Activated naive CD8-positive, alpha-beta T cell treated with anti-CD3 and anti-CD28 coated beads, Interleukin-2, amount 10 ng/mL, durations not matched to agents 7 days and 5 days (primary cell): ENCODE measurements around the gene ROBO1. TPM values are rescaled to one million over a fixed set of nuclear protein-coding genes. Genes with fewer than 3 reads are reported as not detected.

Experiments used
- ATAC-seq: fragments of 150-1000 bp; cut with Tn5 transposase; one replicate; pipeline ENCODE4 v1.10.0; 2021; ENCODE audit warnings: low read depth, moderate library complexity
- POLR2A ChIA-PET: fragments of 350-600 bp; sonication (Branson Sonifier 250); formaldehyde crosslinking; loops from one replicate; lab custom pipeline; 2021; ENCODE audit warnings: antibody characterized with exemption; lab: Charles Lee
- DNase-seq: peaks from one replicate; pipeline ENCODE4 v3.0.0; 2021
- H3K27ac Mint-ChIP-seq: one replicate; pipeline ENCODE4 v1.8.0; 2022; ENCODE audit warnings: mild to moderate bottlenecking, mixed read lengths
- H3K27me3 Mint-ChIP-seq: one replicate; pipeline ENCODE4 v1.8.0; 2022; ENCODE audit warnings: mild to moderate bottlenecking, moderate library complexity, mixed read lengths
- H3K36me3 Mint-ChIP-seq: one replicate; pipeline ENCODE4 v1.8.0; 2021; ENCODE audit warnings: mild to moderate bottlenecking, mixed read lengths
- H3K4me1 Mint-ChIP-seq: one replicate; pipeline ENCODE4 v1.8.0; 2021; ENCODE audit warnings: mixed read lengths
- H3K4me3 Mint-ChIP-seq: one replicate; pipeline ENCODE4 v1.8.0; 2022; ENCODE audit warnings: mild to moderate bottlenecking, moderate library complexity, mixed read lengths
- H3K9me3 Mint-ChIP-seq: one replicate; pipeline ENCODE4 v1.8.0; 2021; ENCODE audit warnings: mixed read lengths
- total RNA-seq, 2 experiments: library from RNA; stranded (reverse); gene quantifications; one replicate each; pipeline ENCODE4 v1.2.3, GENCODE V29; 2021

Gene ROBO1
- total RNA-seq, 2 experiments from 2014 or later = 5.3 to 5.4 TPM

GRCh38 chr3:79751703-79752102 lies 16.1 kb downstream of the ROBO1 start:
- Mint-ChIP-seq H3K4me3 (no peak overlapping the region), H3K4me1 (no peaks in the 10 kb centered on the region), H3K27ac (no peak overlapping the region), H3K36me3 (no peaks in the 10 kb centered on the region), H3K9me3 (peaks cover 6% of the 10 kb centered on the region), H3K27me3 (no peaks in the 10 kb centered on the region)
- POLR2A ChIA-PET = no interaction called here
- DNase-seq = no peak
- no peak for ATAC-seq

GRCh38 chr3:79737530-79737929 lies 30.3 kb downstream of the ROBO1 start:
- no peaks in the 10 kb centered on the region for H3K36me3 Mint-ChIP-seq
- H3K4me3 Mint-ChIP-seq = no peak overlapping the region
- no peaks in the 10 kb centered on the region for H3K4me1 Mint-ChIP-seq
- peaks cover 1% of the 10 kb centered on the region for H3K9me3 Mint-ChIP-seq
- POLR2A ChIA-PET = no interaction called here
- H3K27me3 Mint-ChIP-seq = no peaks in the 10 kb centered on the region
- no peak overlapping the region for H3K27ac Mint-ChIP-seq
- ATAC-seq (no peak), DNase-seq (no peak)

- DNase-seq (no peak), ATAC-seq (no peak)
- Mint-ChIP-seq H3K36me3 (no peaks in the 10 kb centered on the region), H3K4me1 (no peaks in the 10 kb centered on the region), H3K9me3 (no peaks in the 10 kb centered on the region), H3K4me3 (no peak overlapping the region), H3K27ac (no peak overlapping the region), H3K27me3 (no peaks in the 10 kb centered on the region)
- POLR2A ChIA-PET = no interaction called here
Measured at GRCh38 chr3:79729096-79729495, 38.7 kb downstream of the ROBO1 start.

- ATAC-seq (no peak), DNase-seq (no peak)
- Mint-ChIP-seq H3K4me3 (no peak overlapping the region), H3K27ac (no peak overlapping the region), H3K4me1 (no peaks in the 10 kb centered on the region), H3K36me3 (no peaks in the 10 kb centered on the region), H3K9me3 (no peaks in the 10 kb centered on the region), H3K27me3 (no peaks in the 10 kb centered on the region)
- POLR2A ChIA-PET = no interaction called here
Measured at GRCh38 chr3:79726786-79727185, 41.0 kb downstream of the ROBO1 start.

GRCh38 chr3:79724206-79724605 lies 43.6 kb downstream of the ROBO1 start:
- H3K9me3 Mint-ChIP-seq = peaks cover 1% of the 10 kb centered on the region
- ATAC-seq (no peak), DNase-seq (no peak)
- POLR2A ChIA-PET = no interaction called here
- H3K36me3 Mint-ChIP-seq = no peaks in the 10 kb centered on the region
- no peaks in the 10 kb centered on the region for H3K4me1 Mint-ChIP-seq
- H3K27ac Mint-ChIP-seq = no peak overlapping the region
- H3K27me3 Mint-ChIP-seq = no peaks in the 10 kb centered on the region
- H3K4me3 Mint-ChIP-seq = no peak overlapping the region

- no peak for ATAC-seq
Measured at GRCh38 chr3:79690072-79690471, 77.7 kb downstream of the ROBO1 start.

GRCh38 chr3:79685108-79685507 lies 82.7 kb downstream of the ROBO1 start:
- Mint-ChIP-seq H3K36me3 (no peaks in the 10 kb centered on the region), H3K27ac (no peak overlapping the region), H3K9me3 (peaks cover 1% of the 10 kb centered on the region), H3K4me1 (no peaks in the 10 kb centered on the region), H3K27me3 (no peaks in the 10 kb centered on the region), H3K4me3 (no peak overlapping the region)
- ATAC-seq (no peak), DNase-seq (no peak)
- POLR2A ChIA-PET = no interaction called here

More at GRCh38 chr3:79690072-79690471, 77.7 kb downstream of the ROBO1 start:
- no peak for DNase-seq
- H3K36me3 Mint-ChIP-seq = no peaks in the 10 kb centered on the region
- no peaks in the 10 kb centered on the region for H3K27me3 Mint-ChIP-seq
- no peak overlapping the region for H3K4me3 Mint-ChIP-seq
- POLR2A ChIA-PET = no interaction called here
- H3K9me3 Mint-ChIP-seq = peaks cover 1% of the 10 kb centered on the region
- no peak overlapping the region for H3K27ac Mint-ChIP-seq
- no peaks in the 10 kb centered on the region for H3K4me1 Mint-ChIP-seq

- Mint-ChIP-seq H3K27me3 (no peaks in the 10 kb centered on the region), H3K9me3 (no peaks in the 10 kb centered on the region), H3K36me3 (no peaks in the 10 kb centered on the region), H3K4me3 (no peak overlapping the region), H3K27ac (no peak overlapping the region), H3K4me1 (no peaks in the 10 kb centered on the region)
- DNase-seq (no peak), ATAC-seq (no peak)
- POLR2A ChIA-PET = no interaction called here
Measured at GRCh38 chr3:79684041-79684440, 83.8 kb downstream of the ROBO1 start.

- no peaks in the 10 kb centered on the region for H3K27me3 Mint-ChIP-seq
- H3K27ac Mint-ChIP-seq = no peak overlapping the region
- peaks cover 7% of the 10 kb centered on the region for H3K9me3 Mint-ChIP-seq
- DNase-seq (no peak), ATAC-seq (no peak)
- H3K36me3 Mint-ChIP-seq = no peaks in the 10 kb centered on the region
- no peak overlapping the region for H3K4me3 Mint-ChIP-seq
- POLR2A ChIA-PET = no interaction called here
- H3K4me1 Mint-ChIP-seq = no peaks in the 10 kb centered on the region
Measured at GRCh38 chr3:79672731-79673130, 95.1 kb downstream of the ROBO1 start.

- no peak for ATAC-seq
- Mint-ChIP-seq H3K27me3 (no peaks in the 10 kb centered on the region), H3K36me3 (no peaks in the 10 kb centered on the region), H3K27ac (no peak overlapping the region), H3K4me1 (no peaks in the 10 kb centered on the region), H3K4me3 (no peak overlapping the region), H3K9me3 (peaks cover 6% of the 10 kb centered on the region)
- POLR2A ChIA-PET = no interaction called here
- DNase-seq = no peak
Measured at GRCh38 chr3:79672075-79672474, 95.7 kb downstream of the ROBO1 start.

- H3K4me1 Mint-ChIP-seq = no peaks in the 10 kb centered on the region
- H3K4me3 Mint-ChIP-seq = no peak overlapping the region
- ATAC-seq (no peak), DNase-seq (no peak)
- H3K36me3 Mint-ChIP-seq = no peaks in the 10 kb centered on the region
- no peaks in the 10 kb centered on the region for H3K27me3 Mint-ChIP-seq
- POLR2A ChIA-PET = no interaction called here
- peaks cover 4% of the 10 kb centered on the region for H3K9me3 Mint-ChIP-seq
- no peak overlapping the region for H3K27ac Mint-ChIP-seq
Measured at GRCh38 chr3:79670178-79670577, 97.6 kb downstream of the ROBO1 start.

- POLR2A ChIA-PET = no interaction called here
- peaks cover 11% of the 10 kb centered on the region for H3K9me3 Mint-ChIP-seq
- no peak overlapping the region for H3K4me3 Mint-ChIP-seq
- no peaks in the 10 kb centered on the region for H3K4me1 Mint-ChIP-seq
- DNase-seq (no peak), ATAC-seq (no peak)
- no peak overlapping the region for H3K27ac Mint-ChIP-seq
- no peaks in the 10 kb centered on the region for H3K27me3 Mint-ChIP-seq
- no peaks in the 10 kb centered on the region for H3K36me3 Mint-ChIP-seq
Measured at GRCh38 chr3:79664455-79664854, 103.3 kb downstream of the ROBO1 start.

- no peaks in the 10 kb centered on the region for H3K27me3 Mint-ChIP-seq
- H3K9me3 Mint-ChIP-seq = peaks cover 10% of the 10 kb centered on the region
- ATAC-seq (no peak), DNase-seq (no peak)
- POLR2A ChIA-PET = no interaction called here
- no peaks in the 10 kb centered on the region for H3K36me3 Mint-ChIP-seq
- H3K4me1 Mint-ChIP-seq = no peaks in the 10 kb centered on the region
- no peak overlapping the region for H3K27ac Mint-ChIP-seq
- no peak overlapping the region for H3K4me3 Mint-ChIP-seq
Measured at GRCh38 chr3:79661896-79662295, 105.9 kb downstream of the ROBO1 start.

- ATAC-seq = no peak
Measured at GRCh38 chr3:79657076-79657475, 110.7 kb downstream of the ROBO1 start.

GRCh38 chr3:79654019-79654418 lies 113.8 kb downstream of the ROBO1 start:
- no peak overlapping the region for H3K27ac Mint-ChIP-seq
- no peaks in the 10 kb centered on the region for H3K4me1 Mint-ChIP-seq
- no peaks in the 10 kb centered on the region for H3K36me3 Mint-ChIP-seq
- no peak overlapping the region for H3K4me3 Mint-ChIP-seq
- peaks cover 4% of the 10 kb centered on the region for H3K9me3 Mint-ChIP-seq
- ATAC-seq (no peak), DNase-seq (no peak)
- no peaks in the 10 kb centered on the region for H3K27me3 Mint-ChIP-seq
- POLR2A ChIA-PET = no interaction called here

More at GRCh38 chr3:79657076-79657475, 110.7 kb downstream of the ROBO1 start:
- Mint-ChIP-seq H3K27ac (no peak overlapping the region), H3K9me3 (peaks cover 8% of the 10 kb centered on the region), H3K4me1 (no peaks in the 10 kb centered on the region), H3K4me3 (no peak overlapping the region), H3K36me3 (no peaks in the 10 kb centered on the region), H3K27me3 (no peaks in the 10 kb centered on the region)
- POLR2A ChIA-PET = no interaction called here
- no peak for DNase-seq
